Natural killer cell (primary cell): ENCODE data around the gene FKBP4. TPM values are rescaled to one million over a fixed set of nuclear protein-coding genes. Genes with fewer than 3 reads are reported as not detected.

Experiments used
- ATAC-seq, 3 donors: fragments of 150-1000 bp in 2 of 3; fragments of 200-7000 bp in 1 of 3; cut with Tn5 transposase; 1 replicate in 1 of 3; 2 replicates in 2 of 3; pipeline ENCODE4 v1.10.0; 2021; ENCODE audit warnings: mild to moderate bottlenecking in 2 of 3, moderate library complexity in 2 of 3
- DNase-seq, 2 donors: peaks; one replicate each; pipeline versions ENCODE4 v3.0.0 to v3.0.0-alpha.2; 2013 to 2021; ENCODE audit warnings: mixed read lengths in 1 of 2
- H3K27ac ChIP-seq: one replicate; pipeline ENCODE4 v1.5.1; 2013; ENCODE audit warnings: mild to moderate bottlenecking, low read length
- H3K27me3 ChIP-seq: one replicate; pipeline ENCODE4 v1.6.1; 2013; ENCODE audit warnings: low read length; ENCODE audit not compliant: control insufficient read depth, insufficient read depth
- H3K36me3 ChIP-seq: one replicate; pipeline ENCODE4 v1.6.1; 2013; ENCODE audit warnings: low read length; ENCODE audit not compliant: control insufficient read depth, insufficient read depth
- H3K4me1 ChIP-seq: one replicate; pipeline ENCODE4 v1.6.1; 2013; ENCODE audit warnings: low read length; ENCODE audit not compliant: control insufficient read depth, insufficient read depth
- H3K4me3 ChIP-seq: one replicate; pipeline ENCODE4 v1.5.1; 2013; ENCODE audit warnings: low read length
- H3K9me3 ChIP-seq: one replicate; pipeline ENCODE4 v1.6.1; 2013; ENCODE audit warnings: low read length; ENCODE audit not compliant: control insufficient read depth, insufficient read depth
- H3K27ac Mint-ChIP-seq, 2 donors: one replicate each; pipeline ENCODE4 v1.8.0; 2022; ENCODE audit warnings: mild to moderate bottlenecking in 2 of 2, mixed read lengths in 2 of 2, moderate library complexity in 1 of 2
- H3K27me3 Mint-ChIP-seq, 2 donors: one replicate each; pipeline ENCODE4 v1.8.0; 2022; ENCODE audit warnings: low read depth in 2 of 2, mixed read lengths in 2 of 2
- H3K36me3 Mint-ChIP-seq: one replicate; pipeline ENCODE4 v1.8.0; 2022; ENCODE audit warnings: mixed read lengths
- H3K4me1 Mint-ChIP-seq, 2 donors: one replicate each; pipeline ENCODE4 v1.8.0; 2022; ENCODE audit warnings: mixed read lengths in 2 of 2
- H3K4me3 Mint-ChIP-seq: one replicate; pipeline ENCODE4 v1.8.0; 2022; ENCODE audit warnings: mild to moderate bottlenecking, moderate library complexity, mixed read lengths
- H3K9me3 Mint-ChIP-seq, 2 donors: one replicate each; pipeline ENCODE4 v1.8.0; 2022; ENCODE audit warnings: mixed read lengths in 2 of 2
- WGBS: methylation state at CpG from one replicate; pipeline ENCODE4 v1.1.7; 2013; ENCODE audit warnings: missing lambda C conversion rate; ENCODE audit not compliant: insufficient coverage; 5-methylcytosine and 5-hydroxymethylcytosine counted together
- intact Hi-C: fragments of 100-400 bp; cut with micrococcal nuclease; formaldehyde crosslinking; loops from one replicate; pipeline ENCODE4 v1.14.2; 2022
- total RNA-seq, 4 donors: library from RNA; stranded (reverse); fragments of 120-200 nt in 1 of 4; gene quantifications; one replicate each; pipeline versions ENCODE4 v1.2.3 to v1.2.4, GENCODE V29; 2013 to 2022
- TF ChIP-seq, protein P1 (sequence below): fragments of 200-600 bp; IDR thresholded peaks from one replicate; pipeline ENCODE4 v1.8.0; 2022; ENCODE audit warnings: antibody characterized with exemption

Gene FKBP4
- total RNA-seq, 3 donors from 2014 or later (not counting 1 experiment from before 2014, with no cell fraction given) = 28.1 to 43.0 (median 29.6) TPM

DNA sequence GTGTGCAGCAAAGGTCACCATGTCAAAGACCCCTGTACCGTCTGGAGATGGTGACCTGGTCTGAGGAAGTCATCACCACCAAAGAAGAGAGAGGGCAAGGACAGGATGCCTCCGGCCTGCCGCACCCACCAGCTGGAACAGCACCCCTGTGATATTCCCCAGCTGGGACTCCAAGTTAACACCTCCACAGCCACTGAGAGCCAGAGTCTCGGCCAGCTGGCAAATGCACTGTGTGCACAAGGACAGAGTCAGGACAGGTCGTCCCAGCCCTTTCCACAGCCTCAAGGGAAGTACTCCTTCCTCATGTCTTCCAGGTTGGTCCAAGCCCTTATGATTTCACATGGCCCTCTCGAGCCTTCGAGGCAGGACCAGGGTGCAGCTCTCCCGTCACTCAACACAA is 19.3 kb upstream of the FKBP4 start:
- no peaks in the 10 kb centered on the region for H3K36me3 ChIP-seq
- Mint-ChIP-seq H3K4me1 (no peaks in the 10 kb centered on the region), H3K27ac (no peak overlapping the region), H3K36me3 (no peaks in the 10 kb centered on the region), H3K9me3 (no peaks in the 10 kb centered on the region), H3K27me3 (peaks cover 0 to 8% of the 10 kb centered on the region in 2 donors), H3K4me3 (no peak overlapping the region)
- H3K27me3 ChIP-seq = no peaks in the 10 kb centered on the region
- 86% methylated on average over 8 of the region's 8 CpGs for WGBS
- intact Hi-C loops = no loop called here
- DNase-seq (no peak), ATAC-seq (no peak)
- no peak overlapping the region for H3K4me3 ChIP-seq
- H3K9me3 ChIP-seq = no peaks in the 10 kb centered on the region
- H3K27ac ChIP-seq = no peak overlapping the region
- TF ChIP-seq, protein P1, sequence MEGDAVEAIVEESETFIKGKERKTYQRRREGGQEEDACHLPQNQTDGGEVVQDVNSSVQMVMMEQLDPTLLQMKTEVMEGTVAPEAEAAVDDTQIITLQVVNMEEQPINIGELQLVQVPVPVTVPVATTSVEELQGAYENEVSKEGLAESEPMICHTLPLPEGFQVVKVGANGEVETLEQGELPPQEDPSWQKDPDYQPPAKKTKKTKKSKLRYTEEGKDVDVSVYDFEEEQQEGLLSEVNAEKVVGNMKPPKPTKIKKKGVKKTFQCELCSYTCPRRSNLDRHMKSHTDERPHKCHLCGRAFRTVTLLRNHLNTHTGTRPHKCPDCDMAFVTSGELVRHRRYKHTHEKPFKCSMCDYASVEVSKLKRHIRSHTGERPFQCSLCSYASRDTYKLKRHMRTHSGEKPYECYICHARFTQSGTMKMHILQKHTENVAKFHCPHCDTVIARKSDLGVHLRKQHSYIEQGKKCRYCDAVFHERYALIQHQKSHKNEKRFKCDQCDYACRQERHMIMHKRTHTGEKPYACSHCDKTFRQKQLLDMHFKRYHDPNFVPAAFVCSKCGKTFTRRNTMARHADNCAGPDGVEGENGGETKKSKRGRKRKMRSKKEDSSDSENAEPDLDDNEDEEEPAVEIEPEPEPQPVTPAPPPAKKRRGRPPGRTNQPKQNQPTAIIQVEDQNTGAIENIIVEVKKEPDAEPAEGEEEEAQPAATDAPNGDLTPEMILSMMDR = no peak
- H3K4me1 ChIP-seq = no peaks in the 10 kb centered on the region

DNA sequence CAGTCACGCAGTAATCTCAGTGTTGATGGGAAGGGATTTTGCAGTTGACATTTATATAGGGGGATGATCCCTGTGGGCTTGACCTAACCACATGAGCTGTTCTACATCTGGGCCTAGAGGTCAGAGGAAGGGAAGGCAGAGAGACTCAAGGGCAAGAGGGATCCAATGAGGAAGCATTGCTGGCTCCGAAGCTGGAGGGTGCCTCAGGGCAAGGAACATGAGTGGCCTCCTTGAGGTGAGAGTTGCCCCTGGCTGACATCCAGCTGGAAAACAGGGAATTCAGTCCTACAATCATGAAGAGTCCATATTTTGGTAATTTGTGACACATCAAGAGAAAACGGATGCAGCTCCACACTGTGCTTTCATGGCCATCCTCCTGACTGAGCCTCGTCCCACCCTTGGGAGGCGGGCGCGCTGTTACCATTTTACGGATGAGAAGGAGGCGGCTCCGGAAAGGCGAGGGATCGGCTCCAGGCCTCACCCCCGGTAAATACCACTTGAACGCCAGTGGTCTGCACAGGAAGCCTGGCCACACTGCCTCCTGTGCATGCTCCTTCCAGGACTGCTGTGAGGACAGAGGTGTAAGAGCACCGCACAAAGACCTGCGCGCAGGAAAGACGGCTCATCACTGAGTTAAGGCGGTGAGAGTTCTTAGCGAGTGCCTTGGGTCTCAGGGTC is 18.5 kb upstream of the FKBP4 start:
- intact Hi-C loops = no loop called here
- no peak overlapping the region for H3K27ac ChIP-seq
- H3K9me3 Mint-ChIP-seq = no peaks in the 10 kb centered on the region
- DNase-seq (no peak), ATAC-seq (no peak)
- H3K4me1 Mint-ChIP-seq = no peaks in the 10 kb centered on the region
- H3K36me3 Mint-ChIP-seq = no peaks in the 10 kb centered on the region
- H3K4me1 ChIP-seq = no peaks in the 10 kb centered on the region
- no peak overlapping the region for H3K4me3 Mint-ChIP-seq
- no peak overlapping the region for H3K27ac Mint-ChIP-seq
- H3K4me3 ChIP-seq = no peak overlapping the region
- H3K27me3 ChIP-seq = no peaks in the 10 kb centered on the region
- H3K36me3 ChIP-seq = no peaks in the 10 kb centered on the region
- TF ChIP-seq, protein P1 = no peak
- peaks cover 0 to 9% of the 10 kb centered on the region in 2 donors for H3K27me3 Mint-ChIP-seq
- H3K9me3 ChIP-seq = no peaks in the 10 kb centered on the region
- 92% methylated on average over 20 of the region's 20 CpGs for WGBS

DNA sequence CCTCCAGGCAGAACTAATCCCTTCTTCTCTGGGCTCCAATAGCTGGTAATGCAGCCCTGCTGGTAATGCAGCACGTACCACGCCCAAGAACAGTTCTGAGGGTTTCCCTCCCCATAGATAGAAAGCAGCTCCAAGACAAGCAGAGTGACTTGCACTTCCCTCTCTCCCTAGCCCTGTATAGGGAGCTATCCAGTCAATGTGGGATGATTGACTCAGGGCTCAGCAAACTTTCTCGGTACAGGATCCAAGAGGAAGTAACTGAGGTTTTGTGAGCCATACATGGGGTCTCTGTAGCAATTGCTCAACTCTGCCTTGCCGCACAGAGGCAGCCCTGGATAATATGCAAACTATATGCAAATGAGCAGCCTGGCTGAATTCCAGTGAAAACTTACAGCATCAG is 15.5 kb upstream of the FKBP4 start:
- TF ChIP-seq, protein P1 = no peak
- Mint-ChIP-seq H3K27me3 (peaks cover 11 to 18% of the 10 kb centered on the region in 2 donors), H3K27ac (no peak overlapping the region), H3K36me3 (no peaks in the 10 kb centered on the region), H3K9me3 (no peaks in the 10 kb centered on the region), H3K4me3 (no peak overlapping the region), H3K4me1 (peaks cover 6 to 7% of the 10 kb centered on the region in 2 donors)
- DNase-seq = no peak
- H3K27ac ChIP-seq = no peak overlapping the region
- no peak overlapping the region for H3K4me3 ChIP-seq
- no peak for ATAC-seq
- H3K4me1 ChIP-seq = peaks cover 7% of the 10 kb centered on the region
- no peaks in the 10 kb centered on the region for H3K9me3 ChIP-seq
- H3K36me3 ChIP-seq = no peaks in the 10 kb centered on the region
- no peaks in the 10 kb centered on the region for H3K27me3 ChIP-seq
- WGBS = 64% methylated on average over 4 of the region's 4 CpGs
- intact Hi-C loops = no loop called here
